Bone marrow (tissue), 2 donors: ENCODE results near the gene SPX.

Experiments used
- DNase-seq, 2 donors: peaks; one replicate each; lab custom pipeline; 2025; lab: John Stamatoyannopoulos, UW

SPX gene

GRCh38 chr12:21580748-21581516 lies 54.8 kb downstream of the SPX start:
- no peak for DNase-seq
